OCI-LY1 (cell line): ENCODE results near the gene EEFSEC.

Source experiments
- H2AFZ ChIP-seq: fragments of 200-600 bp; sonication (generic), shearing (Covaris generic); 2 replicates; pipeline ENCODE4 v1.6.0; 2014; ENCODE audit warnings: antibody characterized with exemption, mild to moderate bottlenecking, low read length
- H3F3A ChIP-seq: fragments of 200-600 bp; sonication (generic), shearing (Covaris generic); 2 replicates; pipeline ENCODE4 v1.6.0; 2014; ENCODE audit warnings: mild to moderate bottlenecking, antibody characterized with exemption, low read length, moderate library complexity; ENCODE audit not compliant: insufficient read depth
- H3K27ac ChIP-seq: fragments of 200-600 bp; sonication (generic); 2 replicates; pipeline ENCODE4 v1.5.1; 2014; ENCODE audit warnings: low read length, mixed run types, mild to moderate bottlenecking, low read depth; ENCODE audit not compliant: poor library complexity, severe bottlenecking
- H3K27me3 ChIP-seq: fragments of 200-600 bp; sonication (generic); 2 replicates; pipeline ENCODE4 v1.6.0; 2014; ENCODE audit warnings: antibody characterized with exemption, mild to moderate bottlenecking, low read length, moderate library complexity; ENCODE audit not compliant: insufficient read depth
- H3K36me3 ChIP-seq: fragments of 200-600 bp; sonication (generic); 2 replicates; pipeline ENCODE4 v1.6.1; 2014; ENCODE audit warnings: mild to moderate bottlenecking, antibody characterized with exemption, low read length, moderate library complexity, mixed read lengths; ENCODE audit not compliant: insufficient read depth
- H3K4me1 ChIP-seq: fragments of 200-600 bp; sonication (generic); 2 replicates; pipeline ENCODE4 v1.5.1; 2014; ENCODE audit warnings: mild to moderate bottlenecking, low read length, moderate library complexity; ENCODE audit not compliant: insufficient read depth, severe bottlenecking
- H3K4me2 ChIP-seq: fragments of 200-600 bp; sonication (generic), shearing (Covaris generic); 2 replicates; pipeline ENCODE4 v1.6.1; 2014; ENCODE audit warnings: low read length
- H3K4me3 ChIP-seq: fragments of 200-600 bp; sonication (generic); 2 replicates; pipeline ENCODE4 v1.5.1; 2014; ENCODE audit warnings: low read length, low read depth, mild to moderate bottlenecking, mixed read lengths; ENCODE audit not compliant: poor library complexity, severe bottlenecking
- H3K79me2 ChIP-seq: fragments of 200-600 bp; shearing (Covaris generic); 2 replicates; pipeline ENCODE4 v1.6.1; 2016; ENCODE audit warnings: mixed run types, low read length, mixed read lengths; ENCODE audit not compliant: insufficient read depth
- H3K9ac ChIP-seq: fragments of 200-600 bp; sonication (generic), shearing (Covaris generic); 2 replicates; pipeline ENCODE4 v1.6.1; 2014; ENCODE audit warnings: mild to moderate bottlenecking, low read length, mixed read lengths
- H3K9me2 ChIP-seq: fragments of 200-600 bp; sonication (generic), shearing (Covaris generic); 2 replicates; pipeline ENCODE4 v1.6.1; 2014; ENCODE audit warnings: low read depth, mild to moderate bottlenecking, low read length, mixed read lengths
- H3K9me3 ChIP-seq: fragments of 200-600 bp; shearing (Covaris generic); 2 replicates; pipeline ENCODE4 v1.6.1; 2014; ENCODE audit warnings: low read length, mixed read lengths
- H4K20me1 ChIP-seq: fragments of 200-600 bp; sonication (generic), shearing (Covaris generic); 2 replicates; pipeline ENCODE4 v1.6.0; 2016; ENCODE audit warnings: mild to moderate bottlenecking, low read length; ENCODE audit not compliant: insufficient read depth
- CTCF ChIP-seq: fragments of 200-600 bp; sonication (generic), shearing (Covaris generic); IDR thresholded peaks from 2 replicates; pipeline ENCODE4 v1.5.1; 2017; ENCODE audit warnings: mild to moderate bottlenecking, antibody characterized with exemption, low read length, moderate library complexity, mixed read lengths
- EZH2 ChIP-seq: fragments of 200-600 bp; sonication (generic), shearing (Covaris generic); IDR thresholded peaks from 2 replicates; pipeline ENCODE4 v1.8.0; 2017; ENCODE audit warnings: borderline replicate concordance, mixed run types, mild to moderate bottlenecking, antibody characterized with exemption, low read length, moderate library complexity, mixed read lengths

Gene EEFSEC

GRCh38 chr3:128280481-128281052, 127.3 kb downstream of the EEFSEC start:
- Histone ChIP-seq H3K79me2 (no peaks in the 10 kb centered on the region), H4K20me1 (no peaks in the 10 kb centered on the region), H3K9me2 (no peaks in the 10 kb centered on the region), H3K36me3 (no peaks in the 10 kb centered on the region; the same call in 1 of the 2 replicates), H3K9me3 (no peaks in the 10 kb centered on the region), H3F3A (no peaks in the 10 kb centered on the region), H3K27ac (no peak overlapping the region), H3K27me3 (no peaks in the 10 kb centered on the region), H3K4me3 (no peak overlapping the region), H3K4me1 (no peaks in the 10 kb centered on the region), H3K9ac (no peak overlapping the region), H2AFZ (no peak overlapping the region), H3K4me2 (no peak overlapping the region)
- no peak for TF ChIP-seq CTCF
- no peak for TF ChIP-seq EZH2

- Histone ChIP-seq H3K27ac (no peak overlapping the region), H3K4me1 (no peaks in the 10 kb centered on the region), H4K20me1 (no peaks in the 10 kb centered on the region)
Observed at GRCh38 chr3:128281056-128281455, 127.8 kb downstream of the EEFSEC start.

GRCh38 chr3:128281461-128282367, 128.4 kb downstream of the EEFSEC start:
- Histone ChIP-seq H3K27ac (no peak overlapping the region), H3K4me2 (no peak overlapping the region), H3K4me3 (no peak overlapping the region), H4K20me1 (no peaks in the 10 kb centered on the region), H2AFZ (no peak overlapping the region), H3K9me2 (no peaks in the 10 kb centered on the region), H3K36me3 (no peaks in the 10 kb centered on the region; the same call in 1 of the 2 replicates), H3K79me2 (no peaks in the 10 kb centered on the region), H3F3A (no peaks in the 10 kb centered on the region), H3K9me3 (no peaks in the 10 kb centered on the region), H3K4me1 (no peaks in the 10 kb centered on the region), H3K9ac (no peak overlapping the region), H3K27me3 (no peaks in the 10 kb centered on the region)
- TF ChIP-seq EZH2 (no peak), CTCF (no peak)

More at GRCh38 chr3:128281056-128281455, 127.8 kb downstream of the EEFSEC start:
- TF ChIP-seq CTCF (no peak), EZH2 (no peak)
- Histone ChIP-seq H3K9ac (no peak overlapping the region), H3K36me3 (no peaks in the 10 kb centered on the region; the same call in 1 of the 2 replicates), H3K4me2 (no peak overlapping the region), H3F3A (no peaks in the 10 kb centered on the region), H3K9me2 (no peaks in the 10 kb centered on the region), H2AFZ (no peak overlapping the region), H3K9me3 (no peaks in the 10 kb centered on the region), H3K79me2 (no peaks in the 10 kb centered on the region), H3K4me3 (no peak overlapping the region), H3K27me3 (no peaks in the 10 kb centered on the region)
